Activated T-cell treated with anti-CD3 and anti-CD28 coated beads, Interleukin-2, amount 50 U/mL, for 72 hours (primary cell): ENCODE results near the gene HRH3. TPM values are rescaled to one million over a fixed set of nuclear protein-coding genes. Genes with fewer than 3 reads are reported as not detected.

ENCODE experiments used
- ATAC-seq, 2 donors: fragments of 150-1000 bp; cut with Tn5 transposase; replicated peaks in 1 of 2; 2 replicates each; pipeline ENCODE4 v1.10.0; 2021; ENCODE audit warnings: moderate library complexity in 2 of 2, mild to moderate bottlenecking in 1 of 2
- DNase-seq, 2 donors: peaks; one replicate each; pipeline ENCODE4 v3.0.0; 2021 to 2022; ENCODE audit warnings: mixed read lengths in 1 of 2
- H3K27ac Mint-ChIP-seq: one replicate; pipeline ENCODE4 v1.8.0; 2022; ENCODE audit warnings: mild to moderate bottlenecking, moderate library complexity, mixed read lengths
- H3K27me3 Mint-ChIP-seq: one replicate; pipeline ENCODE4 v1.8.0; 2022; ENCODE audit warnings: low read depth, mixed read lengths
- H3K36me3 Mint-ChIP-seq, 2 donors: one replicate each; pipeline ENCODE4 v1.8.0; 2022; ENCODE audit warnings: mixed read lengths in 2 of 2, mild to moderate bottlenecking in 1 of 2; ENCODE audit not compliant: insufficient read depth in 2 of 2
- H3K4me1 Mint-ChIP-seq: one replicate; pipeline ENCODE4 v1.8.0; 2022; ENCODE audit warnings: low read depth, mixed read lengths
- H3K4me3 Mint-ChIP-seq, 2 donors: one replicate each; pipeline ENCODE4 v1.8.0; 2022; ENCODE audit warnings: mild to moderate bottlenecking in 2 of 2, mixed read lengths in 2 of 2, moderate library complexity in 2 of 2
- H3K9me3 Mint-ChIP-seq, 2 donors: one replicate each; pipeline ENCODE4 v1.8.0; 2022; ENCODE audit warnings: mixed read lengths in 2 of 2
- total RNA-seq, 2 donors: library from RNA; stranded (reverse); gene quantifications; one replicate each; pipeline ENCODE4 v1.2.3, GENCODE V29; 2022

Gene HRH3
- total RNA-seq, 2 donors from 2014 or later = not detected

GRCh38 chr20:62192635-62193034, 27.4 kb downstream of the HRH3 start:
- no peak for ATAC-seq
- Mint-ChIP-seq H3K27me3 (no peaks in the 10 kb centered on the region), H3K36me3 (peaks cover 0 to 12% of the 10 kb centered on the region in 2 donors), H3K27ac (no peak overlapping the region), H3K4me1 (peaks cover 3% of the 10 kb centered on the region), H3K9me3 (no peaks in the 10 kb centered on the region), H3K4me3 (no peak overlapping the region)
- no peak for DNase-seq

- H3K27ac Mint-ChIP-seq = no peak overlapping the region
- no peaks in the 10 kb centered on the region for H3K9me3 Mint-ChIP-seq
- H3K36me3 Mint-ChIP-seq = peaks cover 0 to 12% of the 10 kb centered on the region in 2 donors
- DNase-seq (no peak), ATAC-seq (no peak)
- H3K4me3 Mint-ChIP-seq = no peak overlapping the region
- no peaks in the 10 kb centered on the region for H3K27me3 Mint-ChIP-seq
- H3K4me1 Mint-ChIP-seq = peaks cover 10% of the 10 kb centered on the region
Observed at GRCh38 chr20:62191781-62192559, 28.1 kb downstream of the HRH3 start.

- Mint-ChIP-seq H3K4me1 (peaks cover 15% of the 10 kb centered on the region), H3K27ac (no peak overlapping the region)
Observed at GRCh38 chr20:62190639-62191411, 29.3 kb downstream of the HRH3 start.

GRCh38 chr20:62186887-62187866, 32.9 kb downstream of the HRH3 start:
- Mint-ChIP-seq H3K36me3 (peaks cover 0 to 6% of the 10 kb centered on the region in 2 donors), H3K27ac (no peak overlapping the region), H3K27me3 (no peaks in the 10 kb centered on the region), H3K4me3 (no peak overlapping the region), H3K4me1 (peaks cover 31% of the 10 kb centered on the region), H3K9me3 (no peaks in the 10 kb centered on the region)
- DNase-seq (no peak), ATAC-seq (no peak)

More at GRCh38 chr20:62190639-62191411, 29.3 kb downstream of the HRH3 start:
- Mint-ChIP-seq H3K9me3 (no peaks in the 10 kb centered on the region), H3K36me3 (peaks cover 0 to 12% of the 10 kb centered on the region in 2 donors), H3K4me3 (no peak overlapping the region), H3K27me3 (no peaks in the 10 kb centered on the region)
- DNase-seq (no peak), ATAC-seq (no peak)

- Mint-ChIP-seq H3K27me3 (no peaks in the 10 kb centered on the region), H3K27ac (no peak overlapping the region), H3K9me3 (no peaks in the 10 kb centered on the region), H3K36me3 (peaks cover 0 to 6% of the 10 kb centered on the region in 2 donors), H3K4me3 (no peak overlapping the region), H3K4me1 (peaks cover 41% of the 10 kb centered on the region)
- ATAC-seq (no peak), DNase-seq (no peak)
Observed at GRCh38 chr20:62186096-62186426, 34.0 kb downstream of the HRH3 start.

GRCh38 chr20:62183426-62184142, 36.5 kb downstream of the HRH3 start:
- ATAC-seq = no peak
- H3K4me3 Mint-ChIP-seq = peak overlapping the region; percentile 88 to 93
- no peaks in the 10 kb centered on the region for H3K9me3 Mint-ChIP-seq
- DNase-seq = peak in 1 of 2 donors; percentile 10
- peaks cover 41% of the 10 kb centered on the region for H3K4me1 Mint-ChIP-seq
- no peaks in the 10 kb centered on the region for H3K36me3 Mint-ChIP-seq
- no peaks in the 10 kb centered on the region for H3K27me3 Mint-ChIP-seq
- peak overlapping the region; percentile 85 for H3K27ac Mint-ChIP-seq

GRCh38 chr20:62182469-62183425, 37.3 kb downstream of the HRH3 start, which contains the start of gene MTG2:
MTG2 (plus strand) TSS chr20:62183028; CDS start chr20:62193421, 10,393 bp downstream.
- peak; percentile 95 to 97 for DNase-seq
- no peaks in the 10 kb centered on the region for H3K9me3 Mint-ChIP-seq
- peak; percentile 98 for ATAC-seq
- H3K27ac Mint-ChIP-seq = peak within 1 kb of the TSS; percentile 85
- no peaks in the 10 kb centered on the region for H3K36me3 Mint-ChIP-seq
- H3K4me3 Mint-ChIP-seq = peak within 1 kb of the TSS; percentile 88 to 93
- H3K4me1 Mint-ChIP-seq = peaks cover 39% of the 10 kb centered on the region
- H3K27me3 Mint-ChIP-seq = no peaks in the 10 kb centered on the region

GRCh38 chr20:62181808-62182207, 38.3 kb downstream of the HRH3 start:
- H3K4me3 Mint-ChIP-seq = peak overlapping the region; percentile 88 to 93
- no peaks in the 10 kb centered on the region for H3K9me3 Mint-ChIP-seq
- H3K36me3 Mint-ChIP-seq = no peaks in the 10 kb centered on the region
- peak overlapping the region; percentile 82 for H3K27ac Mint-ChIP-seq
- DNase-seq (no peak), ATAC-seq (no peak)
- peaks cover 29% of the 10 kb centered on the region for H3K4me1 Mint-ChIP-seq
- H3K27me3 Mint-ChIP-seq = no peaks in the 10 kb centered on the region

GRCh38 chr20:62179162-62179504, 40.9 kb downstream of the HRH3 start:
- no peak for ATAC-seq
- peaks cover 0 to under 1% of the 10 kb centered on the region in 2 donors for H3K36me3 Mint-ChIP-seq
- H3K27me3 Mint-ChIP-seq = no peaks in the 10 kb centered on the region
- DNase-seq = no peak
- H3K4me3 Mint-ChIP-seq = no peak overlapping the region
- no peak overlapping the region for H3K27ac Mint-ChIP-seq
- H3K9me3 Mint-ChIP-seq = no peaks in the 10 kb centered on the region
- peaks cover 19% of the 10 kb centered on the region for H3K4me1 Mint-ChIP-seq

GRCh38 chr20:62178316-62179161, 41.5 kb downstream of the HRH3 start:
- Mint-ChIP-seq H3K27ac (no peak overlapping the region), H3K27me3 (no peaks in the 10 kb centered on the region), H3K9me3 (no peaks in the 10 kb centered on the region), H3K4me3 (no peak overlapping the region), H3K4me1 (peaks cover 13% of the 10 kb centered on the region), H3K36me3 (peaks cover 0 to 3% of the 10 kb centered on the region in 2 donors)
- ATAC-seq (no peak), DNase-seq (no peak)

- Mint-ChIP-seq H3K9me3 (no peaks in the 10 kb centered on the region), H3K36me3 (peaks cover 0 to 3% of the 10 kb centered on the region in 2 donors), H3K27me3 (no peaks in the 10 kb centered on the region), H3K4me3 (no peak overlapping the region), H3K27ac (no peak overlapping the region), H3K4me1 (peaks cover 10% of the 10 kb centered on the region)
- ATAC-seq (no peak), DNase-seq (no peak)
Observed at GRCh38 chr20:62177307-62177706, 42.8 kb downstream of the HRH3 start.
